Measurements from ENCODE around the gene GET4. TPM values are rescaled to one million over a fixed set of nuclear protein-coding genes. Genes with fewer than 3 reads are reported as not detected.
"Not testable (repeated sequence)": the region's sequence is repeated elsewhere in the genome, so short reads cannot be mapped to it uniquely, and the experiment has no call there.

Gene GET4
- polyA plus RNA-seq, 3 donors = 33.6 to 64.9 (median 46.5) TPM

DNA sequence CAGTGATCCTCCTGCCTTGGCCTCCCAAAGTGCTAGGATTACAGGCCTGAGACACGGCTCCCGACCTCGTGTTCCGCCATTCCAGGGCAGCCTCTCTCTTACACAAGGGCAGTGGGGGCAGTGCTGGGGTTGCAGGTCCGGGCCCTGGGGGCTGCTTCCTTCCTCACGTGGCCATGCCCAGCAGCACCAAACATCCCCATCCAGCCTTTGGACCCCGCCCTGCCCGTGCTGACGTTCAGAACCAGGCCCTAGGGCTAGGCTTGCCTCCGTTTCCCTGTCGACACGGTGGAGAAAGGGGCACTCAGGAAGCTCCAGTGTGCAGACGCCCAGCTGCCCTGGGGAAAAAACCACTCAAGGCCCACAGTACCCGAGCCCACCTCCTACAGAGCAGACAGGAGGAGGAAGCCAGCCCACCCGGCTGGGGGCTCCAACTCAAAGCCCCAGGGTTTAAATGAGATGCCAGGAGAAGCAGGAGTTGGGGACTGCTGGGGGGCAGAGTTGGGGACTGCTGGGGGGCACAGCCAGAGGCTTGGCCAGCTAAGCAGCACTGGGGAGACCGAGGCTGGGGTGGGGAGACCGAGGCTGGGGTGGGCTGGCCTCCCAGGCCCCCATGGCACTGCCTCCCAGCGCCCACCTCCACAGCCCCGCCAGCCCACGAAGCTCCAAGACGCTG lies 42.2 kb downstream of the GET4 start:
- no peak for DNase-seq (ENCODE audit: extremely low read depth in 1 of 11, low read depth in 9 of 11, low spot score in 4 of 11)

- no peak for DNase-seq (ENCODE audit: extremely low read depth in 1 of 11, low read depth in 9 of 11, low spot score in 4 of 11)
Measured at GRCh38 chr7:919114-919442, 42.7 kb downstream of the GET4 start.

DNA sequence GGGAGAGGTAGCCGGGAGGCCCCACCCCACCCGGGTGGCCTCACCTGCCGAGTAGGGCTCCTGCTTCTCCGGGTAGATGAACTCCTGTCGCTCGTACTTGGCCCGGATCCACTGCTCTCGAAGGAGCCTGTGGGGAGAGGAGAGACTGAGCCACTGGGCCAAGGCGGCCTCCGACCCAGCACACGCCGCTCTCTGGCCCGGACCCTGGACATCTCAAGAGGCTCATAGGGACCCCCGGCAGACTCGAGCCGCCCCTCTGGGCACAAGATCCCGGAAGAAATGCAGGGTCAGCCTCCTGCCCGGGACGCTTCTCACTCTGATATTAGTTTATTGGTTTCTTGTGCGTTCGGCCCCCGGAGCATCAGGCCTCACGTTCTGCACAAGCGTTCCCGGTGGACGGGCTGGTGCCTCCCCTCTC lies 43.6 kb downstream of the GET4 start:
- no peak for DNase-seq (ENCODE audit: extremely low read depth in 1 of 11, low read depth in 9 of 11, low spot score in 4 of 11)

- DNase-seq (ENCODE audit: extremely low read depth in 1 of 11, low read depth in 9 of 11, low spot score in 4 of 11) = no peak
Measured at GRCh38 chr7:920351-921070, 44.2 kb downstream of the GET4 start.

- no peak for DNase-seq (ENCODE audit: extremely low read depth in 1 of 11, low read depth in 9 of 11, low spot score in 4 of 11)
Measured at GRCh38 chr7:921071-921461, 44.7 kb downstream of the GET4 start.

DNA sequence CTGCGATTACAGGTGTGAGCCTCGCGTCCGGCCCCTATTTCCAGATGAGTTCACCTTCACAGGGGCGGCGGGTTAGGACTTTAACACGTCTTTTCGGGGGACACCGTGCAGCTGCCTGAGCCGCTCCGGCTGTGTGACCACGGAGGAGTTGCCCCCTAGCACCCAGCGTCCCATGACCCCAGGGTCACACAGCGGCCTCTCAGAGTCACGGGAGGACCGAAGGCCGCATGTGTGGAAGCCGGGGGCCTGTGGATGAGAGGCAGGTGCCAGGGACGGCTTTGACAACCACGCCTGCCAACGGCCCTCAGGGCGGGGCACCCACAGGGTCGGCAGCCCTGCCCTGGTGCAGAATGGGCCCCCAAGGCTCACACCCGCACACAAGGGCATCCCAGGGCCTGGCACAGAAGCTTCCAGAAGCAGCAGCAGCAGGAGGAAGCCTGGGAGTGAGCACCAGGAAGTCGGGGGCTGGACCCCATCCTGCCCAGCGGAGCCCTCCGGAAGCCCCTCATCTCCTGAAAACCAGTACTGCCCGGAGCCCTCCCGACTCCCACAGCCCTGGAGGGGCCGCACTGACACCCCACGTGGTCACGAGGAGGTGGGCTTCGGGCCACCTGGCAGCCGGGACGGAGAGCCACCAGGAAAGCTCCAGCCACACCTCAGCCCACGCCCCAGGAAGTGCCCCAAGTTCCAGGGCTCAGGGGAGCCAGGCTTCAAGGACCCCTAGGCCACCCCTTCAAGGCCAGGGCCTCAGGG lies 45.4 kb downstream of the GET4 start:
- DNase-seq (ENCODE audit: extremely low read depth in 1 of 11, low read depth in 9 of 11, low spot score in 4 of 11) = no peak

DNA sequence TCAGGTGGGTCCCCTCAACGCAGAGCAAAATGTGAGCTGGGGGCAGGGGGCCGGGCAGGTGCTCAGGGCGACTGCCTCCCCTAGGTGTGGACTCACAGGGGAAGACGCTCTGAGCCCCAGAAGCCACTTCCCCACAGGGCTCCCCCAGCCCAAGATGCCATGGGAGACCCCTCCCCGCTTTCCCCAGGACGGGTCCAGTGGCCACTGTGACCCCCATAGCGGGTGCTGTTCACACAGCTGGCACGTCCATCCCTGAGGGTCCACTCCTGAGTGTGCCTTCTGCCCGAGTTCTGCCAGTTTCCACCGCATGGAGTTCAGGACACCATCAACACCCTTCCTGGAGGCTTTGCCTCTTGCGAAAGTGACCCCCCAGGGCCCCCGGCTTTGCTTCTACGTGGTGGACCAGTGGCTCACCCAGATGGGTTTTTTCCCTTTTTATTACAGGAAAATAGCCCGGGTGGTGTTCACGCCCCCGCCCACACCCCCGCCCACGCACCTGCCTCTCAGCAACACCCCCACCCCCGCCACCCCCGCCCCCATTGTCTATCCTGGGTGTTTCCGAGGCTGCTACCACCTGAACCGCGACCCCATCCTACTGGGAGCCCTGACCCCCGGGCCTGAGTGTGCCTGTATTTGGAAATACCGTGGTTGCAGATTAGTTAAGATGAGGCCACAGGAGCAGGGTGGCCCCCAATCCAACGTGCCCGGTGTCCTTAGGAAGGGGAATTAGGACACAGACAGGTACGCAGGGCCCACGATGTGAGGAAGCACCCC lies 46.2 kb downstream of the GET4 start:
- DNase-seq (ENCODE audit: extremely low read depth in 1 of 11, low read depth in 9 of 11, low spot score in 4 of 11) = no peak

DNA sequence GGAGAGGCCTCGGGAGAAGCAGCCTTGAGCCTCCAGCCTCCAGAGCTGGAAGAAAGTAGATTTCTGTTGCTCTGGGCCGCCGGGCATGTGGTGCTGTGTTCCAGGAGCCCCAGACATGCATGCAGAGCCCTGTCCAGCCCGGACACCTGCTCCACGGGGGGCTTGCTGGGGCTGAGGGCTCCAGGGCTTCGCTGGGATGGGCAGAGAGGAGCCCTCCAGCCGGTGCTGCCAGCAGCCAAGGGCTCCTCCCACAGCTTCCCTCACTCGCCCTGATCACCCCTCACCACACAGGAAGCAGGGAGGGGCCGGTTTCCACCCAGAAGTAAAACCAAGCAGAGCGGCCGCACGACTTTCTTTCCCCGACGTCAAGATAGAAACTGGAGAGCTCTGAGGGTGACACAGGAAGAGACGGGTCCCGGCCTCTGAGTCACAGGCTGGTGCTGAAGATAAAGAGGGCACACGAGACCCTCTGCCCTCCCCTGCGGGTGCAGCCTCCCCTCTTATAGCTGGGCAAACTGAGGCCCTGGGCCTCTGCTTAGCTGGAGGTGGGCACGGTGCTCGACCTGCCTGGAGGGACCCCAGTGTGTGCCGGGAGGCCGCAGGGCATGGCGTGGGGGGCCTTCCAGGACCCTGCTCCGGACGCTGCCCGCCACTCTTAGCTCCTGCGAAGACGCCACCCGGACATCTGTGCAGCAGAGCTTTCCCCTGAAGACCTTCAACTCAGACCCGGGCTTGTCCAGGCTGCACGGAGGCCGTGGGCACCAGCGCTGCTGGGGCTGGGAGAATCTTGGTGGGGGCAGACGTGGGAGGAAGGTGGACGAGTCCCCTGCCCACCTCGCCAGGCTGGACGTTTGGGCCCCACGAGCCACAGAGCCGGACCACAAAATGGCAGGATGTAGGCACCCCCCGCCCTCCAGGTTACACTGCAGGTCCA lies 47.0 kb downstream of the GET4 start:
- peak in 5 of 11 donors; percentile 42 to 59 (median 50) for DNase-seq (ENCODE audit: extremely low read depth in 1 of 11, low read depth in 9 of 11, low spot score in 4 of 11)

- not testable (repeated sequence) for DNase-seq (ENCODE audit: extremely low read depth in 1 of 11, low read depth in 9 of 11, low spot score in 4 of 11)
Measured at GRCh38 chr7:924042-924441, 47.7 kb downstream of the GET4 start.

DNA sequence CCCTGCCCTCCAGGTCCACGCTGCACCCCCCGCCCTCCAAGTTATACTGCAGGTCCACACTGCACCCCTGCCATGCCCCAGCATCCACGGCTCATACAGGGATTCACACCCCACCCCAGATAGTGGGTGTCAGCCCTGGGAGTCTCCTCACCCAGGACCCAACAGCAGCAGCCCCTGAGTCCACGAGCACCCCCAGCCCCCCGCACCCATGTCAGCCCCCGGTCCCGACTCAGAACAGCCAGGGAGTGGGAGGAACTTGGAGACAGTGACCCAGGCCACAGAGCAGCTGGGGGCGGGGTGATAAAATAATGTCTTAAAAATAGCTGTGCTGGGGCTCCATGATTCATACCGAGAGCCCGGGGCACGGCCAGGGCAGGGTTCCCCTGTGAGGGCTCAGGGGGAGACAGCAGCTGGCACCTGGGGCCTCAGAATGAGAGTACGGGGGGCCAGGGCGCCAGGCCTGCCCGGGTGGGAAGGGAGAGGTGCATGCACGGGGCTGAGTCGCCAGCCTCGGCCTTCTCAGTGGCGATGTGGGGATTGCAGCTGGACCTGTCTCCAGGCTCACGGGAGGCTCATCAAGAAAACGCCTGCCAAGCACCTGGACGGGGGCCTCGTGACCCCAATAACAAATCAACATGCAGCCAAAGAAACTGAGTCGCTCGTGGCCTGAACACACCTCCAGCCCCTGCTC lies 48.3 kb downstream of the GET4 start:
- no peak for DNase-seq (ENCODE audit: extremely low read depth in 1 of 11, low read depth in 9 of 11, low spot score in 4 of 11)

DNA sequence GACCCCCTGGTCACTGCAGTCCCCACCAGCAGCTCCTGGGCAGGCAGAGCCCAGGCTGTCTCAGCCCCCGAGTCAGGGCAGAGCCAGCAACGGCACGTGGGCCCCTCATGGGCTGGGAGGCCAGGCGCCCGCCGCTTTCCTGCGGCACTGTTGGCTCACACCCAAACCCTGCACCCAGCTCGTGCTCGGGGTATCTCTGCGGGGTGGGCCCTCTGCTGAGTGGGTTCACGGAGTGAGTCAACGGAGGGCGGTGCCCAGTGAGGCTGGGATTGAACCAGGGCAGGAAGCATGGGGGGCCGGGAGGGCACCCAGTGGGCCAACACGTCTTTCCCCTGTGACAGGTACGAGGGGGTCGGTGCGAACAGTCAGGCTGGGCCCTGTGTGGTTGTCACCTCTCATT lies 49.2 kb downstream of the GET4 start:
- no peak for DNase-seq (ENCODE audit: extremely low read depth in 1 of 11, low read depth in 9 of 11, low spot score in 4 of 11)

- no peak for DNase-seq (ENCODE audit: extremely low read depth in 1 of 11, low read depth in 9 of 11, low spot score in 4 of 11)
Measured at GRCh38 chr7:926061-927030, 50.0 kb downstream of the GET4 start.

GRCh38 chr7:927031-927671 lies 50.8 kb downstream of the GET4 start:
- DNase-seq (ENCODE audit: extremely low read depth in 1 of 11, low read depth in 9 of 11, low spot score in 4 of 11) = no peak

GRCh38 chr7:929311-929711 lies 53.0 kb downstream of the GET4 start:
- no peak for DNase-seq (ENCODE audit: extremely low read depth in 1 of 11, low read depth in 9 of 11, low spot score in 4 of 11)

DNA sequence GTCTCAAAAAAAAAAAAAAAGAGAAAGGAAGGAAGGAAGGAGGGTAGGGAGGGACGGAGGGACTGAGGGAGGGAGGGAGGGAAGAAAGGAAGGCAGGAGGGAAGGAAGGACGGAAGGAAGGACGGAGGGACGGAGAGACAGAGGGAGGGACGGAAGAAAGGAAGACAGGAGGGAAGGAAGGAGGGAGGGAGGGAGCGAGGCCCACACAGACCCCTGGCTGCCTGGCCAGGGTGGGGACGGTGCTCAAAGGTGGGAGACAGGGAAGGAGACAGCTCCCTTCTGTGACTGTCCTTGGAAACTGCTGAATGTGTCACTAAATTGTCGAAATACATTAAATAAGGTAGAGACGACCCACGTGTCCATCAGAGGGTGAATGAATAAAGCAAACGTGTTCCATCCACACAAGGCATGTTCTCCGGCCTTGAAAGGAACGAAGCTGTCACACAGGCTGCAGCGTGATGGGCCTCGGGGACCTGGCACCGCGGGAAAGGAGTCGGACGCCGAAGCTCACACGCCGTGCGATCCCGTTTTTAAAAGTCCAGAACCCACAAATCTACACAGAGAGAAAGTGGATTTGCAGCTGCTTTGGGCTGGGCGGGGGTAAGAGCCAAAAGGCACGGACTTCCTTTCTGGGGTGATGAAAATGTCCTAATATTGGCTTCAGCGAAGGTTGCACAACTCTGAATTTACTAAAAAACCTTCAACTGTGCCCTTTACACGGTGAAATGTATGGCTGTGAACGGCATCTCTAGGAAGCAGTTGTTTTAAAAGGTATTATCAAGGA lies 54.8 kb downstream of the GET4 start:
- DNase-seq (ENCODE audit: extremely low read depth in 1 of 11, low read depth in 9 of 11, low spot score in 4 of 11) = no peak
